OCI-M1 (cell line): Measurements from ENCODE around the gene ACO2.
A peak's percentile ranks its signal among the peaks of the same experiment; 100 is the strongest.

ENCODE experiments used
- DNase-seq: peaks from one replicate; lab custom pipeline; 2025; lab: John Stamatoyannopoulos, UW

The ACO2 gene

GRCh38 chr22:41488596-41489385 lies 19.9 kb downstream of the ACO2 start:
- DNase-seq = no peak

- no peak for DNase-seq
These were observed 22.6 kb downstream of the ACO2 start for GRCh38 chr22:41491374-41492100.

GRCh38 chr22:41498303-41498835 lies 29.5 kb downstream of the ACO2 start:
- no peak for DNase-seq

GRCh38 chr22:41499624-41500280 lies 30.8 kb downstream of the ACO2 start:
- DNase-seq = no peak

- no peak for DNase-seq
These were observed 31.4 kb downstream of the ACO2 start for GRCh38 chr22:41500303-41500702.

- peak; percentile 14 for DNase-seq
These were observed 32.3 kb downstream of the ACO2 start for GRCh38 chr22:41501209-41501608.

GRCh38 chr22:41504397-41504796 lies 35.5 kb downstream of the ACO2 start:
- no peak for DNase-seq

GRCh38 chr22:41504816-41505215 lies 35.9 kb downstream of the ACO2 start:
- DNase-seq = no peak

- peak; percentile 39 for DNase-seq
These were observed 36.7 kb downstream of the ACO2 start for GRCh38 chr22:41505511-41506220.

GRCh38 chr22:41507330-41508063 lies 38.6 kb downstream of the ACO2 start:
- no peak for DNase-seq

GRCh38 chr22:41508770-41509170 lies 39.9 kb downstream of the ACO2 start:
- no peak for DNase-seq

GRCh38 chr22:41511521-41511968 lies 42.6 kb downstream of the ACO2 start:
- no peak for DNase-seq

GRCh38 chr22:41512421-41513194 lies 43.7 kb downstream of the ACO2 start:
- peak; percentile 81 for DNase-seq

GRCh38 chr22:41513391-41513790 lies 44.5 kb downstream of the ACO2 start:
- DNase-seq = no peak

GRCh38 chr22:41516462-41516861 lies 47.5 kb downstream of the ACO2 start:
- no peak for DNase-seq

GRCh38 chr22:41517172-41518047 lies 48.5 kb downstream of the ACO2 start:
- peak; percentile 57 for DNase-seq

GRCh38 chr22:41518048-41518347 lies 49.1 kb downstream of the ACO2 start:
- no peak for DNase-seq

GRCh38 chr22:41521126-41521525 lies 52.2 kb downstream of the ACO2 start:
- no peak for DNase-seq

- no peak for DNase-seq
These were observed 53.9 kb downstream of the ACO2 start for GRCh38 chr22:41522813-41523212.
